Measurements from ENCODE around the gene ZC2HC1C.
"Not testable (repeated sequence)": the region's sequence is repeated elsewhere in the genome, so short reads cannot be mapped to it uniquely, and the experiment has no call there.

The ZC2HC1C gene

GRCh38 chr14:75094896-75095295 is 25.5 kb downstream of the ZC2HC1C start:
- no peak for DNase-seq (ENCODE audit: low read depth)

GRCh38 chr14:75095690-75096089 is 26.2 kb downstream of the ZC2HC1C start:
- DNase-seq (ENCODE audit: low read depth), result no peak

GRCh38 chr14:75096959-75097358 is 27.5 kb downstream of the ZC2HC1C start:
- no peak for DNase-seq (ENCODE audit: low read depth)

DNA sequence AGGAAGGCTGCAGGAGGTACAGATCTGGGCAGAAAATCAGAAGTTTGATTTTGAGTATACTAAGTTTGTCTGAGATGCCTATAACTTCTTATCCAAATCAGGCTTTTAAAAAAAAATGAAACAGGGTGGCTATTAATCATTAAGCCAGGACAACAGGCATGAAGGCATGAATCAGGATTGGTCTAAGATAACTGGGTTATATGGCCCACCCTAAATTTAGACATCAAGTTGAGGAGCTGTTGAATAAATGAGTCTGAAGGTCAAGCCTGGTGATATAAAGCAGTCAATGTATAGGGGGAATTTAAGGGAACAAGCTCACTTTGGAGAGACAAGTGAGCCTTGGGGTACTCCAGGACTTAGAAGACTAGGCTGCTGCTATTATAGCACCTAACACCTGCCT is 28.8 kb downstream of the ZC2HC1C start:
- no peak for DNase-seq (ENCODE audit: low read depth)

DNA sequence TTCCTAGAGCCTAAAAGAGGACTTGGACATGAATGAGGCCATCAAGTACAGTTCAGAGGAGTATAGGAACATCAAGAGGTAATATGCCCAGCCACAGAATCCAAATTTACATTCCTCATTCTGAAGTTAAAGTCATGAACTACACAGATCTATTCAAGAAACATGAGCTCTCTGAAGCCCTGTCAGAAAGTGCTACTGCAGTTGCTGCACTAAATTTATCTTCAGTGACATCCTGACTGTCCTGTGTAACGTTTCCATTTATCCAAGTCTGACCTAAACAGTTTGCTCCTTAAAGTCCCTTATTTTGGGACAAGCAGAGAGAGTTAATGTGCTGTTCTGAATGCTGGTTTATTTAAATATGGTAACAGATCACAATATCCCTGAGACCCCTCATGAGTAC is 29.2 kb downstream of the ZC2HC1C start:
- no peak for DNase-seq (ENCODE audit: low read depth)

DNA sequence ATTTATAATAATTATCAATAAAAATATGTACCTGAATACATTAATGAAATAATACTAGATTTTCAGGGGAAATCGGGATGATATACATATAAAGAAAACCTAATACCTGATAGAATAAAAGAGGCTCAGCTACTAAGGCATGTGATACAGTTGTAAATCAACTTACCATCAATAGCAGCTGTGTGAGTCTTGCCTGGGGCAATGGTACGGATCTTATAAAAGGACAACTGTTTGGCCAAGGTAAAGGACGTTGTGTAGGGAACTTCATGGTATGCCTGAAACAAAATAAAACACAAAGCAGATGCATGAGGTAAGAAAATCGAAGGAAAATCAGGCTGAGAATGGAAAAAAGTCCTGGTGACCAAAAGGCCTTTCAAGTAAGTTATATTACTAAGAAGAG is 32.0 kb downstream of the ZC2HC1C start:
- DNase-seq (ENCODE audit: low read depth), result no peak

DNA sequence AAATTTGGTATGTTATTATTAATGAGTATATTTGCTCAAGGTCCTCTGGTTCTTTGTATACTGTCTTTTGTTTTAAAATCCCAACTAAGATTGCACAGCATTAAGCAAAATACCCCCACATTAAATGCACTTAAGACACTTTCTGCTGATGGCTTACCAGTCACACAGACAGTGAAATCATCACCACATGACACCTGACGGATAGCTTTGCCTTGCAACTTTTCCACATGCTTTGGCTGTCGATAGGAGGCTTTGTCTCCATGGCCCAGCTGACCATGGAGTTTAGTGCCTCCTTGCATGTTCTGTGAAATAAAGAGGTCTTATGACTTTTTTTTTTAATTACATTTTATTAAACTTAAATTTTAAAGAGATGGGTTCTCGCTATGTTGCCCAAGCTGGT is 37.7 kb downstream of the ZC2HC1C start:
- no peak for DNase-seq (ENCODE audit: low read depth)

- no peak for DNase-seq (ENCODE audit: low read depth)
These were observed 40.4 kb downstream of the ZC2HC1C start for GRCh38 chr14:75109877-75110276.

DNA sequence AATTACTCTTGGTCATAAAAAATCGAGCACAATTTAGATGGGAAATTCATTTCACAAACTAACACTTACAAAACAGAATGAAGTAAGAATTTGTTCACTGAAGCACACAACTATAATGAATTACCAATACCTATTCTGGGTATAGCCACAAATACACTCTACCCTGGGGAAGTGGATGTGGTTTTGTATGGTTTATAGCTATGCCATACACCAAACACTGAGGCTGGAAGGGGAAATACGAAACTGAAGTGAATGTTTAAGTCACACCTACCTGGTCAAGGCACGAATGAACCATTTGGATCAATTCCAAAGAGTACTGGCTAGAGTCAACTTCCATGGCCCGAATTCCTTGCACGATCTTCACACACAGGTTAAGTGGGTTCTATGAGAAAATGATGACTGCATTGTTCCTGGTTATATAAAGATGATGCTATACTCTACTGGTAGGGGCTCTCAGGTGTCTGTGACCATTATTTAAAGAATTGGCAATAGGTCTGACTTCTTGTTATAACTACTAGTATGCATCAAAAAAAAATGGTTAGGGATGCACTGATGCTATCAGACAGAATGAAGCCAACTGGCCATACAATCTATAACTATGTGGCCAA is 44.6 kb downstream of the ZC2HC1C start:
- DNase-seq (ENCODE audit: low read depth), result no peak

- DNase-seq (ENCODE audit: low read depth), result peak; percentile 58
These were observed 49.6 kb downstream of the ZC2HC1C start for GRCh38 chr14:75119056-75119455.

- no peak for DNase-seq (ENCODE audit: low read depth)
These were observed 51.3 kb downstream of the ZC2HC1C start for GRCh38 chr14:75120541-75121291.

DNA sequence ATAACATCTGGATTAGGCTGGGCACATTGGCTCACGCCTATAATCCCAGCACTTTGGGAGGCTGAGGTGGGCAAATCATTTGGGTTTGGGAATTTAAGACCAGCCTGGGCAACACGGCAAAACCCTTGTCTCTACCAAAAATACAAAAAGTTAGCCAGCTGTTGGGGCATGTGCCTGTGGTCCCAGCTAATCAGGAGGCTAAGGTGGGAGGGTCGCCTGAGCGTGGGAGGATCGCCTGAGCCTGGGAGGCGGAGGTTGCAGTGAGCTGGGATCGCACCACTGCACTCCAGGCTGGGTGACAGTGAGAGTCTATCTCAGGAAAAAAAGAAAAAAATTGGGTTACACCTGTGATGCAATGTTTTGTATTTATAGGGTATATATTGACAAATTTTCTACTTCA is 52.1 kb downstream of the ZC2HC1C start:
- DNase-seq (ENCODE audit: low read depth), result no peak

DNA sequence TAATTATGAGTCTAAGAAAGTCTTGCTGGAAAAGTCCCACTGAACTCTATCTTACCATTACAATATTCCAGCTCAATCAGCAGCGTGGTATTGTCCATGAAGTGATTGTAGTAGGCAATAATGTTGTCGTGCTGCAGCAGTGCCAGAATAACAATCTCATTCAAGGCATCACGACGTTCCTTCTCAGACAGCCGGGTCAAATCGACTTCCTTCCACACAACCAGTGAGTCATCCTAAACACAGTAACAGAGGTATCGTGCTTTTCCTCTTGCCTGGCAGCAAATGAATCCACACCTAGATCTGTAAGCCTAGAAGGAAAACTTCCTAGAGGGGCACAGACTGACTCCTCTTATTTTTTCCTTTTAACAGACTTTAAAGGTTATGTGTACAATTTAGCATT is 54.5 kb downstream of the ZC2HC1C start:
- peak; percentile 85 for DNase-seq (ENCODE audit: low read depth)

DNA sequence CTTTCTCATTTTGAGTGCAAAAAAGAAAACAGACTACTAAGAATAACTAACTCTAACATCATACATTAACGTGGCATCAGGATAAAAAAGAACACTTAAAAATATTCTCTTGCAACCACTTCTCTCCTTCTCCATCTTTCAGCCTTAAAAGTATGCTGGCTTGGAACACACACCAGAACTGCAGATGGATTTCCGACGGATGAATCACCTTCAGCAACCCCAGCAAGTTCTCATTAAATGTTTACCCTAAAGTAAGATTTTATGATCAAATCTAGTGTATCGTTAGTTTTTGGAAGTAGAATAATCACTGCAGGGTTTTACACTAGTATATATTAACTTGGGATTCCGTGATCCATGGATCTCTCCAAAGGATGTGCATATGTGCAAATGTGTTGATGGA is 56.2 kb downstream of the ZC2HC1C start:
- DNase-seq (ENCODE audit: low read depth), result peak; percentile 89

DNA sequence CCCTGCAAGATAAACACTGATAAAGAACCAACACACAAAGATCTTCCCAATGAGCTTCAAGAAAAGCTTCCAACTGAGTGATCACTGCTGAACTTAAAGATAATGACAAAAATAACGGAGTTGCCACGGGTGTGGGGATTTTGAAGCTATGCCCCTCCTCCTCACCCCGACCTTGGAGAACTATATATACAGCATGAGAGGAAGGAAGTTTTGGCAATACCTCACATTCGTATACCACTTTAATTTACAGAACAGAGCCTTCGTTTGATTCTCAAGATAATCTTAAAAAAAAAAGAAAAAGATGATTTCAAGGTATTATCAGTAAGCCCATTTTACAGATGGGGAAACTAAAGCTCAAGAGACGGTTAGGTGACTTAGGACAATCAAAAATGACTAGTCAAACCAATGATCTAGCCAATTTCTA is 56.7 kb downstream of the ZC2HC1C start:
- no peak for DNase-seq (ENCODE audit: low read depth)

- peak; percentile 87 for DNase-seq (ENCODE audit: low read depth)
These were observed 57.4 kb downstream of the ZC2HC1C start, which contains the start of gene NEK9 for GRCh38 chr14:75126679-75127473. Gene NEK9, minus strand, starts transcription at chr14:75127048. Its CDS starts 127 bp downstream, at chr14:75126921.

DNA sequence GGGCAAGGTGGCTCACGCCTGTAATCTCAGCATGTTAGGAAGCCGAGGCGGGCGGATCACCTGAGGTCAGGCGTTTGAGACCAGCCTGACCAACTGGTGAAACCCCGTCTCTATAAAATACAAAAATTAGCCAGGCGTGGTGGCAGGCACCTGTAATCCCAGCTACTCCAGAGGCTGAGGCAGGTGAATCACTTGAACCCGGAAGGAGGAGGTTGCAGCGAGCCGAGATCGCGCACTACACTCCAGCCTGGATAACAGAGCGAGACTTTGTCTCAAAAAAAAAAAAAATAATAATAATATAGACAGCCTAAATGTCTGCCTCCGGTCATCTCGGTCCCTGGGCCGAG is 58.0 kb downstream of the ZC2HC1C start:
- DNase-seq (ENCODE audit: low read depth), result not testable (repeated sequence)

- DNase-seq (ENCODE audit: low read depth), result no peak
These were observed 58.6 kb downstream of the ZC2HC1C start for GRCh38 chr14:75127903-75128595.

DNA sequence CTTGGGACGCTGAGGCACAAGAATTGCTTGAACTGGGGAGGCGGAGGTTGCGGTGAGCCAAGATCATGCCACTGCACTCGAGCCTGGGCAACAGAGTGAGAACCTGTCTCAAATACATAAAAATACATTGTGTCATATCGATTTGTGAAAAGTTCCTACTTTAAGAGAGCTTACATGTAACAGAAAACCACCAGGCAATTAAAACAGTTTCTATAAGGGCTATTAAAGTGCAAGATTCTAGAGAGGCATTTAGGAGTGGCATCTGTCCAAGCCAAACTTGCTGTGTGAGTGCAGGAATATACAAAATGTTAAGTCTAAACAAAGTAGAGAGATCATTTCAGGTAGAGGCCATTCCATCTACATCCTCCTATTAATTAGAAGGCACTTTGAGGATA is 59.2 kb downstream of the ZC2HC1C start:
- DNase-seq (ENCODE audit: low read depth), result peak; percentile 15
